ENCODE results near the gene KIAA1217.

- TF ChIP-seq EZH2 (IDR thresholded peaks at IDR 0.05; ENCODE audit: borderline replicate concordance, low read length) (no peak), CTCF (IDR thresholded peaks at IDR 0.05; ENCODE audit: low read length) (no peak)
These were observed 109.6 kb downstream of the KIAA1217 start for GRCh38 chr10:24318517-24318916.
